Stimulated activated CD4-positive, alpha-beta T cell treated with anti-CD3 and anti-CD28 coated beads, Interleukin-4, amount 100 ng/mL, for 24 hours (primary cell): Measurements from ENCODE around the gene ATP1A2.

Experiments
- DNase-seq: peaks from one replicate; pipeline ENCODE4 v3.0.0-alpha.2; 2020

ATP1A2 gene

DNA sequence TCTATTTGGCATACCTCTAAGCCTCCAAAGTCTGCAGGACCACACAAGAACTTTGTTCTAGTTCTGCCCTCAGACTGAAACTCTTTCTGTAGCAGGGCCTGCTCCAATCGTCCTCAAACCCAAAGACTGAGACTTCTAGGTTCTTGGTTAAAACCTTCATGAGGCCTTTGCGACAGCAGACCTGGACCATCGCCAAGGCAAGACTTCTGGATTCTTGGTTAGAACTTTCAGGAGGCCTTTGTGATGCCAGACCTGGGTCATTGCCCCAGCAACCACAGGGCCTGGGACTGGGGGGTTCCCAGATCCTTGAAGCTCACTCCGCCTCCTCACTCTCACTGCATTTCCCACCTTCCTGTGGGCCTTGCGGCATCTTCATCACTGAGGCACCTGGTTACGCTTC, 35.7 kb downstream of the ATP1A2 start, which contains the start of gene ATP1A4:
ATP1A4 (plus strand) TSS at position 301 of the 400 bp plus-strand sequence. CDS start 438 bp downstream, outside the sequence.
- no peak for DNase-seq

DNA sequence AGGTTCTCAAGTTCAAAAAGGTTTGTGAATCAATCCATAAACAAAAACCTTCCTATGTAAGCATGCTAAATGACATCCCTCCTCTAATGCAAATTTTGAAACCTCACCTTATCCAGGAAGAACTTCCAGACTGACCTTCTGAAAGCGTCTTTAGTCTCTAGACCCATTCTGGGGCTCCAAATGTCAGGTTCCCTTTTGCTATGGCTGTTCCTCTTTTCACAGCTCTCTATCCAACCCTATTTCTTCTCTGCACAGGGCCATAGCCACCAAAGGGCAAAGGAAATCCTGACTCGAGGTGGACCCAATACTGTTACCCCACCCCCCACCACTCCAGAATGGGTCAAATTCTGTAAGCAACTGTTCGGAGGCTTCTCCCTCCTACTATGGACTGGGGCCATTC, 39.2 kb downstream of the ATP1A2 start:
- no peak for DNase-seq

DNA sequence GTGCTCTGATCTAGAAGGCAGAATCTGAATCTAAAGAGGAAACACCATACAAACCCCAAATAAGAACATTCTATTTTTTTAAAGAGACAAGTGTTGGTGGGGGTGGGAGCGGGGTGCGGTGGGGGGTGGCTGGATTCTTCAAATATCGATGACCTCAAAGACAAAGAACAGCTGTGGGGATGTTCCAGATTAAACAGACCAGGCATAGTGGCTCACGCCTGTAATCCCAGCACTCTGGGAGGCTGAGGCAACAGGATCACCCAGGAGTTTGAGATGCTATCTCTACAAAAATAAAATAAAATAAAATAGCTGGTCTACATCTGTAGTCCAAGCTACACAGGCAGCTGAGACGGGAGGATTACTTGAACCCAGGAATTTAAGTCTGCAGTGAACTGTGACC, 40.8 kb downstream of the ATP1A2 start:
- DNase-seq = no peak

DNA sequence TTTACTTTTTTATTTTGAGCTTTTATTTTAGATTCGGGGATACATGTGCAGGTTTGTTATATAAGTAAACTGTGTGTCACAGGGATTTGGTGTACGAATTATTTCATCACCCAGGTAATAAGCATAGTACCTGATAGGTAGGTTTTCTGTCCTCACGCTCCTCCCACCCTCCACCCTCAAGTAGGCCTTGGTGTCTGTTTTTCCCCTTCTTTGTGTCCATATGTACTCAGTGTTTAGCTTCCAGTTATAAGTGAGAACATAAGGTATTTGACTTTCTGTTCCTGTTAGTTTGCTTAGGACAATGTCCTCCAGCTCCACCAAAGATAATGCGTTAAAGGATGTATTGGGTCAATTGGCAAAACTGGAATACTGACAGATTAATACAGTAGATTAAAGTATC, 41.6 kb downstream of the ATP1A2 start:
- no peak for DNase-seq

DNA sequence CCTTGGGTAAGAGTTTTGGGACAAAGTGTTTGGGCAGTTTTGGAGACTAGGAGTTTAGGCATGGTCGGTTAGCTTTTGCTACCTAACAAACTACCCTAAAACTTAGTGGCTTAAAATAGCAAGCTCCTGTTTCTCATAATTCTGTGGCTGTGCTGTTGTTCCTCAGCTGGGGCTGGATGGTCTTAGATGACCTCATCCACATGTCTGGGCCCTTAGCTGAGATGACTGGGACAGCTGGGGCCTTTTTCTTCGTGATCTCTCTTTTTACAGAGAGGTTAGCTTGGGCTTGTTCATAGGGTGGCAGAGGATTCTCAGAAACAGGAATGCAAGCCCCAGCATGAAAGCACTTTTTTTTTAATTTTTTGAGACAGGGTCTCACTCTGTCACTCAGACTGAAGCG, 42.5 kb downstream of the ATP1A2 start:
- DNase-seq = no peak

DNA sequence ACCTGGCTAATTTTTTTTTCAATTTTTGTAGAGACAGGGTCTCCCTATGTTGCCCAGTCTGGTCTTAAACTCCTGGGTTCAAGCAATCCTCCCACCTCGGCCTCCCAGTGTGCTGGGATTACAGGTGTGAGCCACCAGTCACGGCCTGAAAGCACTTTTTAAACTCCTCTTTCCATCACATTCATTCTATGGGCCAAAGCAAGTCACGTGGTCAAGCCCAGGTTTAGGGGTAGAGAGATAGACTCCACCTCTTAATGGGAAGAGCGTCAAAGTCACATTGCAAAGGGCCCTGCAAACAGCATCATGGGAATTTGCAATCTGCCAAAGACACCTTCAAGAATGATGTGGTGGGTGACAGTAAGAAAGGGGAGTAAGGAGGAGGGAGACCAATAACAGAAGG, 43.0 kb downstream of the ATP1A2 start:
- DNase-seq = no peak

DNA sequence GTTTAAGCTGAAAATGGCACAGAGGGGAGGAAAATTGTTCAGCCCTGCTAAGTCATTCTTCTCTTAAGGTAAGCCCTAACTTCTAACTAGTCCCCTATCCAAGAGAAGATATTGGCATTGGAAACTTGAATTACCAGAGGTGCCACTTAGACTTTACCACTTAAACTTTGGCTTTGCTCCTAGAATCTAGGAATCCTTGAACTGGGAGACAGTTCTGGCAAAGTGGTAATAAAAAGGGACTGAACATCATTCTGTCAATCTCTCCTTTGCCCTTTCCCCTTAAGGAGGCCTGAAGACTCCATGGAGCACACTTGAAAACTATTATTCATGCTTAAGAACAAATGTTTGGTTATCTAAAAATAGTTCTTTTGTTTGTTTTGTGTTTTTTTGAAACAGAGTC, 44.3 kb downstream of the ATP1A2 start:
- no peak for DNase-seq

DNA sequence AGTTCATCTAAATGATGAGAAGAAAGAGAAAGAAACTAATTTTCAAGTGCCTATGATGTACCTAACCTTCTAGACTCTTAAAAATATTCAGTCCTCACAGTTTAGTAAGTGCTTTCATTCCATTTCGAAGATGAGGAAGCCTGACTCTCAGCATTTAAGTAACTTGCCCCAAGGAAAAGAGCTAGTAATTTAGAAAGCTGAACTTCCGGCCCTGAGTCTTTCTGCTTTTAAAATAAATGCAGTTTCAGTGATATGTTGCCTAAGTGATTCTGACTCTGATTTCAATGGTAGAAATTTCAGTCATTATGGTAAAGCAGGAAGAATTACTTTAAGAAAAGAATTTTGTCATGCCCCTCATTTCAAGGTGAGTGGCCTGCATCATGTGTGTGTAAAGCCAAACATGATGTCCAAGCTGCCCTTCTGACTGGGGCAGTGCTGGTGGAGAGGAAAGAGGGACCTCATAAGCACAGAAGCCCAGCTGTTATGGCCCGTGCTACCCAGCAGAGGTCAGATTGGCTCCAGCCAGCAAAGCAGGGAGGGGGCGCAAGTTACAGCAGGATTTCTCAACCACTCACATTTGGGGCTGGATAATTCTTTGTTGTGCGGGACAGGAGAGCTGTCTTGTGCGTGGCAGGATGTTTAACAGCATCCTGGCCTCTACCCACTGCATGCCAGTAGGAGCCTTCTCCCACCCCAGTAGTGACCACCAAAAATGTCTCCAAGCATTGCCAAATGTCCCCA, 46.6 kb downstream of the ATP1A2 start:
- no peak for DNase-seq

DNA sequence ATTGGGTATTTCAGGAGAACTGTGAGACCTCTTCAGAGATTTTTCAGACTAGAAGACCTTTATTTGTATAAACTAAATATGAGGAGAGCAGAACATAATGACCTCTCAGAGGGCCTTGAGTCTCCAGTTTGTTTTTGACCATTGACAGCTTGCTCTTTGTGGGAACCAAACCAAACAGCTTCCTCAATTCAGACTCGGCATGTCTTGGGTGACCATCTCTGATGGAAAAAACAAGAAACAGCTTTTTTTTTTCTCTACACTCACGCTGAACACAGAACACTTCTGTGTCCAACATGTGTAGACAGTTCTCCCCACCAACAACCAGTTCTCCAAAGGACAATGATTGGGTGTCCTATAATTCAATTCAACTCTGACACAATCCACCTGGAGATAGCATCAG, 47.4 kb downstream of the ATP1A2 start:
- no peak for DNase-seq

DNA sequence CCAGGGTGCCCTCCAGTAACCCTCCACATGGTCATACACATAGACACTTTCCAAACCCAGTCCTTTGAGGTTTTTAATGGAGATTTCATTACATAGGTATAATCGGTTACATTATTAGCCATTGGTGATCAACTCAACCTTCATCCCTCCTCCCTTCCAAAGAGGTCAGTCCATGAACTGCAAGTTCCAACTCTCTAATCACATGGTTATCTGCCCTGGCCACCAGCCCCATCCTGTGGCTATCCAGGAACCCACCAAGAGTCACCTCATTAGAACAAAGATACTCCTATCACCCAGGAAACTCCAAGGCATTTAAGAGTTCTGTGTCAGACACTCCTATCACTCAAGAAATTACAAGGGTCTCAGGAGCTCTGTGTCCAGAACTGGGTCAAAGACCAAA, 48.1 kb downstream of the ATP1A2 start:
- DNase-seq = no peak

DNA sequence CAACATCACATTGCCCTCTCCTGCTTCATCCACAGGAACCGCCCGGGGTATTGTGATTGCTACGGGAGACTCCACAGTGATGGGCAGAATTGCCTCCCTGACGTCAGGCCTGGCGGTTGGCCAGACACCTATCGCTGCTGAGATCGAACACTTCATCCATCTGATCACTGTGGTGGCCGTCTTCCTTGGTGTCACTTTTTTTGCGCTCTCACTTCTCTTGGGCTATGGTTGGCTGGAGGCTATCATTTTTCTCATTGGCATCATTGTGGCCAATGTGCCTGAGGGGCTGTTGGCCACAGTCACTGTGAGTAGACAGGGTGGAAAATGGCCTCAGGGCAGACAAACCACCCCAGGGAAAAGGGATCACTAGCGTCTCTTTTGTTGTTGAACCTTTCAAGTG, 48.6 kb downstream of the ATP1A2 start:
- no peak for DNase-seq

DNA sequence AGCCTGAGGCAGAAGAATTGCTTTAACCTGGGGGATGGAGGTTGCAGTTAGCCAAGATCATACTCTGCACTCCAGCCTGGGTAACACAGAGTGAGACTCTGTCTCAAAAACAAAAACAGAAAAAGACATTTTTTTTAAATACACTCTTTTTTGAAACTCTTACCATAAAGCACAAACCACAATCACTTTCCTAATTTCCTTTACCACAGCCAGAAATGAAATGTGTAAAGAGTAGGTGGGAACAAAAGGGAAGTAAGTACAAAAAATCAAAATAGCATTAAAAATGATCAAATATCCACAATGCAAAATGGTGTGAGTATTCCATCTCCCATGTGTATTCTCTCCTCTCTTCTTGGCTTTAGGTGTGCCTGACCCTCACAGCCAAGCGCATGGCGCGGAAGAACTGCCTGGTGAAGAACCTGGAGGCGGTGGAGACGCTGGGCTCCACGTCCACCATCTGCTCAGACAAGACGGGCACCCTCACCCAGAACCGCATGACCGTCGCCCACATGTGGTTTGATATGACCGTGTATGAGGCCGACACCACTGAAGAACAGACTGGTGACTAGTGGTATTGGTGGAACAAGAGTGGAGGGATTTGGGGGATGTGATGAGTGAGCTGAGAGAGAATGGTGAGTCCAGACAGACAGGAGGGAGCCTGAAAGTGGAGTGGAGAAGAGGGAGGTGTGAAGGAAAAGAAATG, 50.8 kb downstream of the ATP1A2 start:
- DNase-seq = no peak

DNA sequence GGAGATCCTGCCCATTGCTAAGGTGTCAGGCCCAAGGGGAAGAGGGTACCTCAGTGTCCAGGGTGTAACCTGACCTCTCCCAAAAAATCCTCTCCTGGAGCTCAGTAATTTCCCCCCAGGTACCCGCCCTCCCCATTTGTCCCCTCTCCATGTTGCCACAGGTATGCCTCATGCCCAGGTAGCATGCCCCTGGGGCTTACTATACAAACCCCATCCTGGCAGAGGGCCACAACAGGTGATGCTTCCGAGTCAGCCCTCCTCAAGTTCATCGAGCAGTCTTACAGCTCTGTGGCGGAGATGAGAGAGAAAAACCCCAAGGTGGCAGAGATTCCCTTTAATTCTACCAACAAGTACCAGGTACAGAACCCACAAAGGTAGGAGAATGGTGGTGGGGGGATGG, 51.5 kb downstream of the ATP1A2 start:
- no peak for DNase-seq

DNA sequence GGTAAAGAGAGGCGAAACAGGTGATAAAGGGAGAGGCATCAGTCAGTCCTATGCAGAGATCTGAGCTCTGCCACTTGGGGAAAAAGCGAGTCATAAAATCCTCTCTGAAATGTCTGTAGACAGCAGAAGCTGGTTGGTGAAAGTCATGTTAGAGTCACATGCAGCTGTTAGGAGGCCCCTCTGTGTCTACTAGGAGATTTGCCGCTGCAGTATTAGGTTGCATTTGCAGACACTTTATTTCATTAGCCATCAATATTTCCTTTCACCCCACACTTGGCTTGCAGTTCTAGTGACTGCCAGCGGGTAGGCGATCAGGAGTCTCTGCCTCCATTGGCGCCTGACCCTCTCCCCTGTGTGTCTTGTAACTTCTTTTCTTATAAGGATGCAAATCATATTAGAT, 52.0 kb downstream of the ATP1A2 start:
- DNase-seq = no peak

DNA sequence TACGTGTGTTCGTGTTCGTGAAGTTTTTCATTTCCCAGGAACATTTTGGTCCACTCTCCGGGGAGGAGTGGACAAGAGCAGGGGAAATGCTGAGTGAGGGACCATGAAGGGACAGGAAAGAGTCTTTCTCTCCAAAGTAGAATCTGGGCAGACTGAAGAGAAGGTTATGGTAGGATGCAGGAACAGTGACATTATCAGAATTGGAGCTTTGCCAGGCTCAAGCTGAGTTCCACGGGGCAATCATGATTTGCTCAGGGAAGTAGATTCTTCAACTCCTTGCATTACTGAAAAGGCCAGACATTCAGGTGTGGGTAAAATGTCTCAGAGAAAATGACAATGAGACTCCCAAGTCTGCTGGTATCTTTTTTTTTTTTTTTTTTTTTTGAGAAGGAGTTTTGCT, 52.5 kb downstream of the ATP1A2 start:
- DNase-seq = no peak

DNA sequence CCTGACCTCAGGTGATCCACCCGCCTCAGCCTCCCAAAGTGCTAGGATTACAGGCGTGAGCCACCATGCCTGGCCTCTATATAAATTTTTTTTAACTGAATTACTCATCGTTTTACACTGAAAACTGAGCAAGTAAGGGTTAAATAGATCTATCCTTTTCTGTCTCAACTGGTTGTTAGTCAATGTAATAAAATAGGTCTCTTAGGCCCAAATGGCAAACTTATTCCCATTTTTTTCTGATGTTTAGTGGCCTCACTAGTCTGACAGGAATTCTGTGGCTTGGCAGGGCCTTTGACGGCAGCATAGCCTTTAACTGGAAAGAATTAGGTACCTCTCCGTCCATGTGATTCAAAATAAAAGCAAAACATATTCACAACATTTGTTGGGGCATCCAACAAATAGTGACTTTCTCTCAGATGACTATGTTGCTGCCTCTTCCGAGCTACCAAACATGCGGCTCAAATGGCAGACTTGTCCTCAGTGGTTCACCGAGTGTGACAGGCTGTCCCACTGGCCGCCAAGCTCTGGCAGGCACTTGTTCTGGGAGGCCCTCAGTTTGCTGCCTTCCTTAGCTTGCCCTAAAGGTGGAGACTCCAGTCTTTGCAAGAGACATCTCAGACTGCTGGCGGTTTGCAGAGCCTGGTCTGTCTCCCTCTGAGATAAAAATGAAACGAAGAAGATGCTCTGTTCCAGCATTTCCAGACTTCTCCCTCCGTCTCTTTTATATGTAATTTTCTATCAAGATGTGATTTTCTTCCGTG, 53.2 kb downstream of the ATP1A2 start:
- no peak for DNase-seq

DNA sequence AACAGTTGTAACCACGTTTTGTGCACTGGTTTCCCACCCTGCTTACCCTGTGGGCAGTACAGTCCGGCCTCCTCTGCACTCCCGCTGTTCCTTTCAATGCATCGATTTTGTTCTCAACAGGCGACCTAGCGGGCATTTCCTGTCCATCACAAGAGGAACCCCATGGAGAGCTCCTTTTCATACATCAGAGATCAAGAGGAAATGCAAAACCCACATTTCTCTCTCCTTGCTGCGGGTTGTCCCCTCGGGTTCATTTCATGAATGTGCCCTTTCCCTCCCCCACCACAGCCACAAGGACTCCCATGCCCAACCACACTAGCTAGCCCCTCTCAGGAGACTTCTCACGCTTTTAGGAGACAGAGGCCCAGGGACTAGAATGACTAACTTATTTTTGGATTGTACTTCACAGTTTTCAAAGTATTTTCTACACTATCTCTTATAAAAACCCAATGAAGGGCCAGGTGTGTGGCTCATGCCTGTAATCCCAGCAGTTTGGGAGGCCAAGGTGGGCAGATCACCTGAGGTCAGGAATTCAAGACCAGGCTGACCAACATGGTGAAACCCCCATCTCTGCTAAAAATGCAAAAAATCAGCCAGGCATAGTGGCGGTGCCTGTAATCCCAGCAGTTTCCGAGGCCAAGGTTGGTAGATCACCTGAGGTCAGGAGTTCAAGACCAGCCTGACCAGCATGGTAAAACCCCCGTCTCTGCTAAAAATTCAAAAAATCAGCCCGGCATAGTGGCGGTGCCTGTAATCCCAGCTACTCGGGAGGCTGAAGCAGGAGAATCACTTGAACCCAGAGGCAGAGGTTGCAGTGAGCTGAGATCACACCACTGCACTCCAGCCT, 54.2 kb downstream of the ATP1A2 start:
- DNase-seq = peak; percentile 12

DNA sequence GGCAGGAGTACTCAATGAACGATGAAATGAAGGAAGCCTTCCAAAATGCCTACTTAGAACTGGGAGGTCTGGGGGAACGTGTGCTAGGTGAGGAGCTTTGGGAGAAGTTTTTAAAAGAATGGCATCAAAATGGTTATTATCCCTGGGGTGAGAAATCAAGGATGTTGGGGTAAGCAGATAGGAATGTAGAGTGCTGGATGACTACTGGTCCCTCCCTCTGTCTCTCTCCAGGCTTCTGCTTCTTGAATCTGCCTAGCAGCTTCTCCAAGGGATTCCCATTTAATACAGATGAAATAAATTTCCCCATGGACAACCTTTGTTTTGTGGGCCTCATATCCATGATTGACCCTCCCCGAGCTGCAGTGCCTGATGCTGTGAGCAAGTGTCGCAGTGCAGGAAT, 55.8 kb downstream of the ATP1A2 start:
- DNase-seq = no peak

DNA sequence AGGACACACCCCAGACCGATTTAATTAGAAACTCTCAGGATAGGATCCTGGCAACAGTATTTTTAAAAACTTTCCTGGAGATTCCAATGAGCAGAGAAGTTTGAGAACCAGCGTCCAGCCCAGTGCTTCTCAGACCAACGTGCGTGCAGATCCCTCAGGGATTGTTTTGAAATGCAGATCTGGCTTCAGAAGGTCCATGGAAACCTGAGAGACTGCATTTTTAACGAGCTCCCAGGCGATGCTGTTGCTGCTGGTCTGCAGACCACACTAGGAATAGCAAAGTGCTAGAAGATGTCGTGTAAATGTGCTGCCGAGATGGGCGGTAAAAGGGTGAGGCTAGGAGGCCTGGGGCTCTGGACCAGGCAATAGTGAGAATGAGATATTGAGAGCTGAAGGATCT, 56.4 kb downstream of the ATP1A2 start:
- DNase-seq = no peak

DNA sequence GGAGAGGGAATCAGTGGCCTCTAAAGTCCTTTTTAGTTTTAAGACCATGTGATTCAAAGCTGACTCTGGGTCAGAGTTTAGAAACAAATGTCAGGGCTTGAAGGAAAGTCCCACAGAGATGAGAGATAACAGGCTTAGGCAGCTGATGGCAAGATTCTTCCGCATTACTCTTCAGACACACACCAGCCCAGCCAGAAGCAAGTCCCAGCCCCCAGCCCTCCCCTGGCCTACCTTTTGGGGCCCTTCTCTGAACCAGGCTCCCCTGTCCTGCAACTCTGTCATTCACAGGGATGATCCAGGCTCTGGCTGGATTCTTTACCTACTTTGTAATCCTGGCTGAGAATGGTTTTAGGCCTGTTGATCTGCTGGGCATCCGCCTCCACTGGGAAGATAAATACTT, 61.7 kb downstream of the ATP1A2 start:
- DNase-seq = no peak

DNA sequence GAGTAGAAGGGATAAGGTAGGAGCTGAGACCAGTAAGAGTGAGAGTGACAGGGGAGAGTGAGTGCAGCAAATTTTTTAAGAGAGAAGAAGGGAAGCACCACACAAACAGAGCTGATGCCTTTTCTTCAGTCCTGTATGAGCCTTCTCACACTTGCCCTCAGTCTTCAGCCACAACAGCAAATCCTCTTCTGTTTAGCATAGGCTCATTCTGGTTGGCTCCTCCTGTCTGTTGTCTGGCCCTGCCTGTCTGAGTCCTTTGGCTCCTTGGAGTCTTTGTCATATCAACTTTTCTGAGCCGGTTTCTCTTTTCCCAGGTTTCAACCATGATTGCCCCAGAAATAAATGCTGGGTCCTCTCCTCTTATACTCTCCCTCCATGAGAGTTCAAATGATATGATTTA, 62.1 kb downstream of the ATP1A2 start:
- DNase-seq = no peak

DNA sequence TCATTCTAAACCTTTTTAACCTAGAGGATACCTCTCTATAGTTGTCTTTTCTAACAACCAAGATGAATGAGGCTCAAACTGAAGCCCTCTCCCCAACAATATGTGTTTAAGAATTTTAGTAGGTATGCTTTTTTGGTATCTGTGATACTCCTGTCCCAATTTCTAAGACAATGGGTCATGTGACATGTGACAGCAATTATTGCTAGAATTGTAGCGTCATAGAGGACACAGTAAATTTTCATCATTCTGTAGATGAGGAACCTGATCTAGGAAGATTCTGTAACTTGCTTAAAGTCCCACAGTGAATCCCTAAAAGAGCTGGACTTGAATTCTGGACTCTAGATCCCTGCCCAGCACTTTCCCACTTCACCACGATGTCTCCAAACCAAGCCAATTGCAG, 63.2 kb downstream of the ATP1A2 start:
- no peak for DNase-seq

DNA sequence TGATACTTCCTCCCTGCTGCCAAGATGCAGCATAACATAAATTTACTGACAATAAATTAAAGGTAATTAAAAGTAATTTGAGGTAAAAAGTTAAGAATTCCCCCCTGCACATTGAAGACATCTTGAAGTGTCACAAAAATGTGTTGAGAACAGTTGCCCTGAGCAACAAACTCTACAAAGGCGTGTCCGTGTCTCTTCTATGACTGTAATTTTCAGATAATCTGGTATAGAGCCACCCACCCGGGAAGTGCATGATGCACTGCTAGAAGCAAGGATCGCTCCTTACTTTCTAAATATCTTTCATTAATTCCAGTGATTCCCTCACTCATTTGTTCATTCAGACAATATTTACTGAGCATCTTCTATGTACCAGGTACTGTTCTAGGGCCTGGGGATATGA, 63.8 kb downstream of the ATP1A2 start:
- DNase-seq = no peak
